ENCODE results near the gene TMEM269.
A peak's percentile ranks its signal among the peaks of the same experiment; 100 is the strongest.

Gene TMEM269

DNA sequence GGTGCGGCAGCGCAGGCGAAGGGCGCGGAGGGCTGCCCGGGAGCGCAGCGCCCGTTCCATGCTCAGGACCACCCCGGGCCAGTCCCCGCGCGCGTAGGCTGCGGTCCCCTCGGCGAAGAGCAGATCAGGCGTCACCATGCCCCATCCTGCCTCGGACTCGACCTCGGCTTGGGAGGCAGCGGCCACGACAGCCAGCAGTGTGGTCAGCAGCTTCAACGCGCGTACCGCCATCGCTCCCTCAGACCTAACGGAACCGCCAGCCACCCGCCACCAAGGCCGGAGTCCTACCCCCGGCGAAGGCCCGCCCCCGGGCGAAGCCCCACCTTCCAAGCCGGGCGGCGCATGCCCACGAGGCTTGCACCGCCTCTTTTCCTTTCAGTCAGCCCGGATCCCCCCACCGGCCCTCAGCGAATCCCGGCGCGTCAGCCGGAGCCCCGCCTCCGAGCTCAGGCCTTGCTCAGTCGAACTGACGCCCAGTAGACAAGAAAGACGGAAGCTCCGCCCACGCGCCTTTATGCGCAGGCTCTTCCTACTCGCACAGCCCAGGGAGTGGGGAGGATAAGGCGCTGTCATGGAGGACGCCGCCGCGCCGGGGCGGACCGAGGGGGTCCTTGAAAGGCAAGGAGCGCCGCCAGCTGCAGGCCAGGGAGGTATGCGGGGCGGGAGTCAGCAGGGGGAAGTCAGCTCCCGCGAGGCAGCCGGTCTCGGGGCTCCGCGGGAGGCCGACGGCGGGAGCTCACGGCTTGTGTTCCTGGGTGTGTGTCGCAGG, 17.9 kb upstream of the TMEM269 start, which contains the start of the genes C1orf50 and P3H1:
Gene C1orf50, plus strand, starts transcription at position 509 of the 769 bp plus-strand sequence. Its CDS starts 63 bp downstream, at position 572.
Gene P3H1, minus strand, starts transcription at position 288 of the 769 bp plus-strand sequence. Its CDS starts 57 bp downstream, at position 231.
- H3K36me3 Mint-ChIP-seq (ENCODE audit: low read depth): peaks cover 17% of the 10 kb centered on the region
- TF ChIP-seq CTCF (IDR thresholded peaks at IDR 0.05; ENCODE audit: unreplicated experiment in 3 of 3): no peak
- no peaks in the 10 kb centered on the region for H3K27me3 Mint-ChIP-seq (ENCODE audit: low read depth)
- peaks cover 18% of the 10 kb centered on the region for H3K4me1 Mint-ChIP-seq
- no peak within 1 kb of the TSS for H3K4me3 Mint-ChIP-seq
- peak within 1 kb of the TSS; percentile 79 to 94 (median 93) for H3K27ac Mint-ChIP-seq
- no peaks in the 10 kb centered on the region for H3K9me3 Mint-ChIP-seq

GRCh38 chr1:42767510-42768000, 17.2 kb upstream of the TMEM269 start:
- Mint-ChIP-seq H3K4me1 (peaks cover 23% of the 10 kb centered on the region), H3K27me3 (ENCODE audit: low read depth) (no peaks in the 10 kb centered on the region), H3K9me3 (no peaks in the 10 kb centered on the region), H3K27ac (peak overlapping the region; percentile 79 to 94 (median 93)), H3K4me3 (no peak overlapping the region), H3K36me3 (ENCODE audit: low read depth) (peaks cover 11% of the 10 kb centered on the region)
- TF ChIP-seq CTCF (IDR thresholded peaks at IDR 0.05; ENCODE audit: unreplicated experiment in 3 of 3): no peak

DNA sequence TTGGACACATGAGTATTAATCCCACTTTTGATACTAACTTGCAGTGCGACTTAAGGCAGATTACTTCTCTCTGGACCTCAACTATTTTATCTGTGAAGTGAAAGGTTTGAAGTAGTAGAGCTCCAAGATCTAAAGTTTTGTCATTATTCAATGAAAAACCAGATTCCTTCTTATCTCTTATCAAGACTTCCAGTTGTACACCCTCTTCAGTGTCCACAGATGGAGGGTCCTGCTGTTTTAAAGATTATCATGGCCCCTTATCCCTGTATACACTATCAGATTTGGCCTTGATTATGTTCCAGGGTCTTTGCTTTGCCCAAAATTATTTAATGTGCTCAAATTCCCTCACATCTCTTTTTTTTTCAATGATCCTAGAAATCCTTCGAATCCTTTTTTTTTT, 16.6 kb upstream of the TMEM269 start:
- Mint-ChIP-seq H3K4me3 (no peak overlapping the region), H3K4me1 (peaks cover 23% of the 10 kb centered on the region), H3K27ac (peak overlapping the region in 2 of 3 experiments; percentile 93 to 94), H3K36me3 (ENCODE audit: low read depth) (peaks cover 15% of the 10 kb centered on the region), H3K9me3 (no peaks in the 10 kb centered on the region), H3K27me3 (ENCODE audit: low read depth) (no peaks in the 10 kb centered on the region)
- TF ChIP-seq CTCF (IDR thresholded peaks at IDR 0.05; ENCODE audit: unreplicated experiment in 3 of 3): no peak

DNA sequence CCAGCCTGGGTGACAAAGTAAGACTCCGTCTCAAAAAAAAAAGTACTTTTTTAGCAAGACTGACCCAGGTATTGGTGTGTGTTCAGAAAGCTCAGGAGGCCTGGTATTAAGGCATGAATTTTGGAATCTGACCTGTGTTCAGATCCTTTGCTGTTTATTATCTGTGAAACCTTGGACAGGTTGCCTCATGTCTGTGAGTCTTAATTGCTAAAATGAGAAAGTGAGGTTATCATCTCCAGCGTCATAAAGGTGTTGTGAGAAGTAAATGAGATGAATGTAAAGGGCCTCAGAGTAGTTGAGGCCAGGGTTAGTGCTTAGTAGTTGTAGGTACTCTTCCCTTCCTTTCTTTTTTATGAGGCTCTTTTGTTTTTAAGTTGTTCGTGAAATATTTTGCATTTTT, 15.0 kb upstream of the TMEM269 start:
- TF ChIP-seq CTCF (IDR thresholded peaks at IDR 0.05; ENCODE audit: unreplicated experiment in 3 of 3): no peak

DNA sequence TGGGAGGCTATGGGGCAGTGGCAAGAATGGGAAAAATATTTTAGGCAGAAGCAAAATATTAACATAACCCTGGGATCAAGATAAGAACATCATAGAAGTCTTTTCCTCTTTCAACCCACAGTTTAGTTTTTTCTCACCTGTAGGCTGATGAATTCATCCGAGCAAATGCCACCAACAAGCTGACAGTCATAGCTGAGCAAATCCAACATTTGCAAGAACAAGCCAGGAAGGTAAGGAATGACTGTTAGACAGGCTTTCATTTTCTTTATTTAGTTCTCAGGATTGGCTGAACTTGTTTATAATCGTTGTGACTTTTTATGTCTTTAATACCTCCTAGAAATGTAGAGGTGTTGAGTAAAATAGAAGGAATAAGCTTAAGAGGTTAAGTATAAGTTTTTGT, 11.4 kb upstream of the TMEM269 start:
- Mint-ChIP-seq H3K36me3 (ENCODE audit: low read depth) (peaks cover 63% of the 10 kb centered on the region), H3K4me3 (no peak overlapping the region), H3K4me1 (peaks cover 17% of the 10 kb centered on the region), H3K27ac (peak overlapping the region in 1 of 3 experiments; percentile 40), H3K27me3 (ENCODE audit: low read depth) (no peaks in the 10 kb centered on the region), H3K9me3 (no peaks in the 10 kb centered on the region)
- no peak for TF ChIP-seq CTCF (IDR thresholded peaks at IDR 0.05; ENCODE audit: unreplicated experiment in 3 of 3)

More for the DNA sequence above, 15.0 kb upstream of the TMEM269 start:
- no peaks in the 10 kb centered on the region for H3K27me3 Mint-ChIP-seq (ENCODE audit: low read depth)
- no peak overlapping the region for H3K27ac Mint-ChIP-seq
- peaks cover 23% of the 10 kb centered on the region for H3K4me1 Mint-ChIP-seq
- no peaks in the 10 kb centered on the region for H3K9me3 Mint-ChIP-seq
- H3K36me3 Mint-ChIP-seq (ENCODE audit: low read depth): peaks cover 28% of the 10 kb centered on the region
- H3K4me3 Mint-ChIP-seq: peak overlapping the region; percentile 55 to 78 (median 60)

Measured in nephron (organoid).